ENCODE data around the gene PABPC4L.
"Not testable (repeated sequence)": the region's sequence is repeated elsewhere in the genome, so short reads cannot be mapped to it uniquely, and the experiment has no call there.

The PABPC4L gene

GRCh38 chr4:134201216-134202161 is at the start of gene PABPC4L:
Gene PABPC4L (minus strand): TSS chr4:134201789. CDS start chr4:134201019, 770 bp downstream.
- H3K27ac ChIP-seq (ENCODE audit: low read length), result no peak within 1 kb of the TSS
- peak; percentile 22 for DNase-seq (ENCODE audit: low read depth, low spot score)
- no CpG with 5 or more reads among the region's 65 CpGs for WGBS (ENCODE audit: insufficient coverage, insufficient read length)

GRCh38 chr4:134251322-134251721 is 49.7 kb upstream of the PABPC4L start:
- DNase-seq (ENCODE audit: low read depth, low spot score), result no peak
- H3K27ac ChIP-seq (ENCODE audit: low read length), result no peak overlapping the region
- H3K9me3 ChIP-seq (ENCODE audit: control insufficient read depth, insufficient read depth, low read length), result no peaks in the 10 kb centered on the region
- no peak overlapping the region for H3K4me3 ChIP-seq (ENCODE audit: low read length)
- no peaks in the 10 kb centered on the region for H3K36me3 ChIP-seq (ENCODE audit: control insufficient read depth, insufficient read depth, low read length)
- H3K27me3 ChIP-seq (ENCODE audit: control insufficient read depth, insufficient read depth, low read length), result no peaks in the 10 kb centered on the region
- no peaks in the 10 kb centered on the region for H3K4me1 ChIP-seq (ENCODE audit: control insufficient read depth, insufficient read depth, low read length)
- WGBS (ENCODE audit: insufficient coverage, insufficient read length), result no CpG with 5 or more reads among the region's 1 CpG

More at GRCh38 chr4:134201216-134202161, at the start of gene PABPC4L:
- no peaks in the 10 kb centered on the region for H3K36me3 ChIP-seq (ENCODE audit: control insufficient read depth, insufficient read depth, low read length)
- no peaks in the 10 kb centered on the region for H3K27me3 ChIP-seq (ENCODE audit: control insufficient read depth, insufficient read depth, low read length)
- H3K4me1 ChIP-seq (ENCODE audit: control insufficient read depth, insufficient read depth, low read length), result peaks cover 4% of the 10 kb centered on the region; the same call in 1 of the 2 replicates
- H3K4me3 ChIP-seq (ENCODE audit: low read length), result peak within 1 kb of the TSS; percentile 60
- H3K9me3 ChIP-seq (ENCODE audit: control insufficient read depth, insufficient read depth, low read length), result no peaks in the 10 kb centered on the region

GRCh38 chr4:134243742-134244713 is 42.4 kb upstream of the PABPC4L start:
- Histone ChIP-seq H3K27ac (ENCODE audit: low read length) (no peak overlapping the region), H3K4me3 (ENCODE audit: low read length) (no peak overlapping the region), H3K9me3 (ENCODE audit: control insufficient read depth, insufficient read depth, low read length) (no peaks in the 10 kb centered on the region), H3K27me3 (ENCODE audit: control insufficient read depth, insufficient read depth, low read length) (no peaks in the 10 kb centered on the region), H3K4me1 (ENCODE audit: control insufficient read depth, insufficient read depth, low read length) (no peaks in the 10 kb centered on the region), H3K36me3 (ENCODE audit: control insufficient read depth, insufficient read depth, low read length) (no peaks in the 10 kb centered on the region; the same call in 1 of the 2 replicates)
- DNase-seq (ENCODE audit: low read depth, low spot score), result no peak
- no CpG with 5 or more reads among the region's 22 CpGs for WGBS (ENCODE audit: insufficient coverage, insufficient read length)

- WGBS (ENCODE audit: insufficient coverage, insufficient read length), result no CpG with 5 or more reads among the region's 3 CpGs
- H3K4me1 ChIP-seq (ENCODE audit: control insufficient read depth, insufficient read depth, low read length), result no peaks in the 10 kb centered on the region
- H3K36me3 ChIP-seq (ENCODE audit: control insufficient read depth, insufficient read depth, low read length), result no peaks in the 10 kb centered on the region
- no peak overlapping the region for H3K27ac ChIP-seq (ENCODE audit: low read length)
- H3K9me3 ChIP-seq (ENCODE audit: control insufficient read depth, insufficient read depth, low read length), result no peaks in the 10 kb centered on the region
- no peak for DNase-seq (ENCODE audit: low read depth, low spot score)
- H3K27me3 ChIP-seq (ENCODE audit: control insufficient read depth, insufficient read depth, low read length), result no peaks in the 10 kb centered on the region
- no peak overlapping the region for H3K4me3 ChIP-seq (ENCODE audit: low read length)
These were observed 17.5 kb upstream of the PABPC4L start for GRCh38 chr4:134219043-134219442.

- Histone ChIP-seq H3K27me3 (ENCODE audit: control insufficient read depth, insufficient read depth, low read length) (no peaks in the 10 kb centered on the region), H3K27ac (ENCODE audit: low read length) (no peak overlapping the region), H3K4me3 (ENCODE audit: low read length) (no peak overlapping the region), H3K9me3 (ENCODE audit: control insufficient read depth, insufficient read depth, low read length) (no peaks in the 10 kb centered on the region), H3K4me1 (ENCODE audit: control insufficient read depth, insufficient read depth, low read length) (no peaks in the 10 kb centered on the region), H3K36me3 (ENCODE audit: control insufficient read depth, insufficient read depth, low read length) (no peaks in the 10 kb centered on the region)
- DNase-seq (ENCODE audit: low read depth, low spot score), result no peak
- WGBS (ENCODE audit: insufficient coverage, insufficient read length), result no CpG with 5 or more reads among the region's 1 CpG
These were observed 14.8 kb upstream of the PABPC4L start for GRCh38 chr4:134216411-134216810.

- Histone ChIP-seq H3K36me3 (ENCODE audit: control insufficient read depth, insufficient read depth, low read length) (no peaks in the 10 kb centered on the region), H3K27me3 (ENCODE audit: control insufficient read depth, insufficient read depth, low read length) (no peaks in the 10 kb centered on the region), H3K27ac (ENCODE audit: low read length) (no peak overlapping the region), H3K4me3 (ENCODE audit: low read length) (no peak overlapping the region), H3K4me1 (ENCODE audit: control insufficient read depth, insufficient read depth, low read length) (no peaks in the 10 kb centered on the region), H3K9me3 (ENCODE audit: control insufficient read depth, insufficient read depth, low read length) (no peaks in the 10 kb centered on the region)
- DNase-seq (ENCODE audit: low read depth, low spot score), result no peak
- WGBS (ENCODE audit: insufficient coverage, insufficient read length), result no CpG with 5 or more reads among the region's 2 CpGs
These were observed 14.2 kb upstream of the PABPC4L start for GRCh38 chr4:134215620-134216344.

GRCh38 chr4:134207955-134208354 is 6.4 kb upstream of the PABPC4L start:
- not testable (repeated sequence) for H3K27ac ChIP-seq (ENCODE audit: low read length); H3K9me3 ChIP-seq (ENCODE audit: control insufficient read depth, insufficient read depth, low read length); DNase-seq (ENCODE audit: low read depth, low spot score); H3K36me3 ChIP-seq (ENCODE audit: control insufficient read depth, insufficient read depth, low read length); H3K4me3 ChIP-seq (ENCODE audit: low read length); H3K27me3 ChIP-seq (ENCODE audit: control insufficient read depth, insufficient read depth, low read length); H3K4me1 ChIP-seq (ENCODE audit: control insufficient read depth, insufficient read depth, low read length)
- no CpG with 5 or more reads among the region's 11 CpGs for WGBS (ENCODE audit: insufficient coverage, insufficient read length)

GRCh38 chr4:134202166-134202956 is 772 bp upstream of the PABPC4L start:
- H3K9me3 ChIP-seq (ENCODE audit: control insufficient read depth, insufficient read depth, low read length), result no peaks in the 10 kb centered on the region
- peaks cover 4% of the 10 kb centered on the region; the same call in 1 of the 2 replicates for H3K4me1 ChIP-seq (ENCODE audit: control insufficient read depth, insufficient read depth, low read length)
- H3K27ac ChIP-seq (ENCODE audit: low read length), result no peak overlapping the region
- WGBS (ENCODE audit: insufficient coverage, insufficient read length), result no CpG with 5 or more reads among the region's 8 CpGs
- no peaks in the 10 kb centered on the region for H3K27me3 ChIP-seq (ENCODE audit: control insufficient read depth, insufficient read depth, low read length)
- H3K36me3 ChIP-seq (ENCODE audit: control insufficient read depth, insufficient read depth, low read length), result no peaks in the 10 kb centered on the region
- DNase-seq (ENCODE audit: low read depth, low spot score), result no peak
- no peak overlapping the region for H3K4me3 ChIP-seq (ENCODE audit: low read length)

GRCh38 chr4:134200811-134201215 is 776 bp downstream of the PABPC4L start:
- H3K4me3 ChIP-seq (ENCODE audit: low read length), result peak overlapping the region; percentile 60; the same call in 1 of the 2 replicates
- no peak for DNase-seq (ENCODE audit: low read depth, low spot score)
- WGBS (ENCODE audit: insufficient coverage, insufficient read length), result no CpG with 5 or more reads among the region's 10 CpGs

More at GRCh38 chr4:134200811-134201215, 776 bp downstream of the PABPC4L start:
- Histone ChIP-seq H3K4me1 (ENCODE audit: control insufficient read depth, insufficient read depth, low read length) (peaks cover 4% of the 10 kb centered on the region; the same call in 1 of the 2 replicates), H3K27me3 (ENCODE audit: control insufficient read depth, insufficient read depth, low read length) (no peaks in the 10 kb centered on the region), H3K9me3 (ENCODE audit: control insufficient read depth, insufficient read depth, low read length) (no peaks in the 10 kb centered on the region), H3K36me3 (ENCODE audit: control insufficient read depth, insufficient read depth, low read length) (no peaks in the 10 kb centered on the region), H3K27ac (ENCODE audit: low read length) (no peak overlapping the region)
